K562 (cell line): ENCODE results near the gene ZNF620. TPM values are rescaled to one million over a fixed set of nuclear protein-coding genes. Genes with fewer than 3 reads are reported as not detected.

Experiments used
- BRD4 ChIP-seq: fragments of 200-600 bp; sonication (generic); IDR thresholded peaks from 2 replicates; pipeline ENCODE4 v1.6.1; 2017; ENCODE audit warnings: inconsistent platforms
- GATA2 ChIP-seq: sonication (generic); formaldehyde crosslinking; IDR thresholded peaks from 2 replicates; pipeline ENCODE4 v1.4.0; 2020; ENCODE audit warnings: mild to moderate bottlenecking, missing genetic modification reagents
- GATAD2A ChIP-seq: fragments of 450-650 bp; IDR thresholded peaks from 2 replicates; pipeline ENCODE4 v1.6.1; 2017
- HEY1 ChIP-seq: fragments of 250-450 bp; sonication (Bioruptor Pico); IDR thresholded peaks from 2 replicates; pipeline ENCODE4 v1.5.0; 2020; ENCODE audit warnings: mild to moderate bottlenecking, moderate library complexity, borderline replicate concordance
- KAT7 ChIP-seq: sonication (generic); formaldehyde crosslinking; IDR thresholded peaks from 2 replicates; pipeline ENCODE4 v1.8.0; 2022; ENCODE audit warnings: missing genetic modification reagents, mild to moderate bottlenecking, borderline replicate concordance
- KAT8 ChIP-seq: fragments of 450-650 bp; IDR thresholded peaks from 2 replicates; pipeline ENCODE4 v1.6.1; 2016; ENCODE audit warnings: low read depth, mild to moderate bottlenecking
- MEF2A ChIP-seq: IDR thresholded peaks from 2 replicates; pipeline ENCODE4 v1.6.1; 2011; ENCODE audit warnings: low read depth, mild to moderate bottlenecking, low read length, moderate library complexity; ENCODE audit not compliant: control insufficient read depth
- MYC ChIP-seq, 2 experiments: fragments of 250-450 bp in 1 of 2; sonication (Bioruptor Pico) in 1 of 2; IDR thresholded peaks; 2 replicates each; pipeline versions ENCODE4 v1.5.1 to v1.6.1; 2012 to 2021; ENCODE audit warnings: low read depth in 2 of 2, borderline replicate concordance in 1 of 2, improper control_type of control experiment in 1 of 2, low read length in 1 of 2, mild to moderate bottlenecking in 1 of 2, moderate library complexity in 1 of 2
- PCBP2 ChIP-seq: fragments of 200-400 bp; formaldehyde crosslinking; IDR thresholded peaks from 2 replicates; pipeline ENCODE4 v1.6.1; 2018; ENCODE audit warnings: low read length, low read depth, mild to moderate bottlenecking, moderate library complexity; ENCODE audit not compliant: poor library complexity, severe bottlenecking
- TAF1 ChIP-seq: IDR thresholded peaks from 2 replicates; pipeline ENCODE4 v1.6.1; 2011; ENCODE audit warnings: mild to moderate bottlenecking, low read length, moderate library complexity; ENCODE audit not compliant: insufficient read depth, control insufficient read depth, severe bottlenecking; ENCODE audit errors: extremely low read depth
- THRAP3 ChIP-seq: fragments of 450-650 bp; IDR thresholded peaks from 2 replicates; pipeline ENCODE4 v1.6.1; 2016; ENCODE audit warnings: mild to moderate bottlenecking, inconsistent platforms, borderline replicate concordance
- ZFP30 ChIP-seq: fragments of 250-450 bp; sonication (Bioruptor Pico); IDR thresholded peaks from 2 replicates; pipeline ENCODE4 v1.8.0; 2022; ENCODE audit warnings: moderate library complexity, mild to moderate bottlenecking, inconsistent platforms, borderline replicate concordance
- ZNF232 ChIP-seq: sonication (generic); formaldehyde crosslinking; IDR thresholded peaks from 2 replicates; pipeline ENCODE4 v1.8.0; 2022; ENCODE audit warnings: mild to moderate bottlenecking, missing genetic modification reagents
- ZNF316 ChIP-seq: fragments of 450-650 bp; IDR thresholded peaks from 2 replicates; pipeline ENCODE4 v1.6.1; 2016
- ZNF695 ChIP-seq: fragments of 450-650 bp; formaldehyde crosslinking; IDR thresholded peaks from 2 replicates; pipeline ENCODE4 v1.4.0; 2020; ENCODE audit warnings: mild to moderate bottlenecking, moderate library complexity
- ZNF707 ChIP-seq: fragments of 250-450 bp; sonication (Bioruptor Pico); conservative IDR thresholded peaks from 2 replicates; pipeline ENCODE4 v1.8.0; 2022; ENCODE audit warnings: inconsistent platforms, mild to moderate bottlenecking, moderate library complexity
- ZNF76 ChIP-seq: fragments of 250-450 bp; sonication (Bioruptor Pico); IDR thresholded peaks from 2 replicates; pipeline ENCODE4 v1.4.0; 2020; ENCODE audit warnings: mild to moderate bottlenecking, moderate library complexity, borderline replicate concordance
- polyA plus RNA-seq, 8 experiments: library from polyadenylated mRNA; depleted of rRNA in 4 of 8; stranded (reverse) in 5 of 8; unstranded in 3 of 8; fragments of >200 nt; fragmentation: Nextera tagmentation in 2 of 8; fragmentation: Illumina TruSeq in 1 of 8; extraction: Ambion mirVana in 2 of 8; extraction: Trizol in 1 of 8; gene quantifications; 2 replicates each; pipeline versions ENCODE4 v1.2.1 to v1.2.3, GENCODE V29; 2011 to 2014; ENCODE audit warnings: inconsistent platforms in 1 of 8, missing spikeins in 1 of 8
- total RNA-seq, 7 experiments: library from RNA; depleted of rRNA in 6 of 7; stranded (reverse); fragments of >200 nt in 6 of 7; fragmentation: Illumina TruSeq in 2 of 7; extraction: Trizol in 2 of 7; gene quantifications; 2 replicates each; pipeline versions ENCODE4 v1.2.1 to v1.2.3, GENCODE V29; 2011 to 2021; ENCODE audit warnings: low replicate concordance in 1 of 7
- TF ChIP-seq, protein P1 (sequence below): fragments of 450-650 bp; IDR thresholded peaks from one replicate; pipeline ENCODE4 v1.6.1; 2018; ENCODE audit warnings: mild to moderate bottlenecking, moderate library complexity; ENCODE audit not compliant: partially characterized antibody
- TF ChIP-seq, protein P2 (sequence below), 2 experiments: fragments of 150-350 bp in 1 of 2; IDR thresholded peaks; 2 replicates each; pipeline ENCODE4 v1.6.1; 2012 to 2016; ENCODE audit warnings: low read depth in 2 of 2, low read length in 2 of 2, mild to moderate bottlenecking in 1 of 2, moderate library complexity in 1 of 2
- TF ChIP-seq, protein P3 (sequence below): fragments of 250-450 bp; sonication (Bioruptor Pico); IDR thresholded peaks from 2 replicates; pipeline ENCODE4 v1.8.0; 2021; ENCODE audit warnings: borderline replicate concordance, mild to moderate bottlenecking, moderate library complexity; ENCODE audit not compliant: poor library complexity, severe bottlenecking

ZNF620 gene
- total and polyA plus RNA-seq, 9 of the 15 experiments (the other 6 are each of a cell fraction or from before 2014, with no cell fraction given) = 1.2 to 5.5 (median 3.3) TPM

DNA sequence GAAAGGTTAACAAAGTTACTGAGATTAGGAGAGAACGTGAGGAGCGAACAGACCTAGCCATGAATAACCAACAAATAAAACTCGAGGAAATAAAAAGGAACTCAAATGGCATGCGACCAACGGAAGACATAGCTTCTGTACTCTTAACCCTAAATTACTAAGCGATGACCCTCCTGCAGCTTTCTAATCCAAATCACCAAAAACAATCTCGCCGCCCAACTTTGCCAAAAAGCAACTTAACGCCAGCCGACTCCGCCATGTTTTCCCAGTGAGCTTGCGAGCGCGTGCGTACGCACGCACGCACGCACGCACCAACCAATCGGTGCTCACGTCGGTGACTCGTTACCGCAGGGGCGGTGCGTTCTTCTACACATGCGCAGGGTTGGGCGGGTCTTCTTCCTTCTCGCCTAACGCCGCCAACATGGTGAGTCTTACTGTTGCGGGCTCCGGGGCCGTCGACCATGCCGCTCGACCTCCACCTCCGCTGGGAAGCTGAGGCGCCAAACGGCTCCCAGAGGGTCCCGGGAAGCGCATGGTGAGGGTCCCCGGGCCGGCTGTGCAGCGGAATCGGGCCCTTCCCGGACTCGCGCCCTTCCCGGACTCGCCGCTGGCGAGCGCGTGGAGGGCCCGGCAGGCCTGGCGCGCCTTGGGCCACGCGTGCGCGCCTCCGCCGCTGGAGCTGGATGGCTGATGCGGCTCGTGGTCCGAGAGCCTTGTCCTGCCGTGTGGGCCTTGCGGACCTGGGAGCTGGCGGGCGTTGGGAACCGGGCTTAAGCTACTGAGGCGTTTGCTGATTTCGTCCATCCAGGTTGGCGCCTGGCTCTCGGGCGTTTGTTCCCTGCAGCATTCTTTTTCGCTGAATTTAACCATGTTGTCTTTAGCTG is 48.7 kb upstream of the ZNF620 start, which contains the start of gene RPL14 (continued):
- TF ChIP-seq, protein P1, sequence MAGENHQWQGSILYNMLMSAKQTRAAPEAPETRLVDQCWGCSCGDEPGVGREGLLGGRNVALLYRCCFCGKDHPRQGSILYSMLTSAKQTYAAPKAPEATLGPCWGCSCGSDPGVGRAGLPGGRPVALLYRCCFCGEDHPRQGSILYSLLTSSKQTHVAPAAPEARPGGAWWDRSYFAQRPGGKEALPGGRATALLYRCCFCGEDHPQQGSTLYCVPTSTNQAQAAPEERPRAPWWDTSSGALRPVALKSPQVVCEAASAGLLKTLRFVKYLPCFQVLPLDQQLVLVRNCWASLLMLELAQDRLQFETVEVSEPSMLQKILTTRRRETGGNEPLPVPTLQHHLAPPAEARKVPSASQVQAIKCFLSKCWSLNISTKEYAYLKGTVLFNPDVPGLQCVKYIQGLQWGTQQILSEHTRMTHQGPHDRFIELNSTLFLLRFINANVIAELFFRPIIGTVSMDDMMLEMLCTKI = no peak
- peak; percentile 98 for TF ChIP-seq TAF1
- peak; percentile 99 for TF ChIP-seq MYC (IDR thresholded peaks at IDR 0.05; ENCODE audit: low read depth, low read length)
- peak; percentile 88; the same call in 1 of the 2 replicates for TF ChIP-seq MYC (CRISPR knock-in tag; IDR thresholded peaks at IDR 0.05; ENCODE audit: borderline replicate concordance, low read depth)
- no peak for TF ChIP-seq ZFP30
- TF ChIP-seq GATA2 (CRISPR knock-in tag) = peak; percentile 34; the same call in 1 of the 2 replicates
- peak; percentile 3; the same call in 1 of the 2 replicates for TF ChIP-seq BRD4
- 0 out of 2 replicates have a peak, but pooled peaks have one; percentile 8 for TF ChIP-seq THRAP3
- no peak for TF ChIP-seq PCBP2
- no peak for TF ChIP-seq MEF2A
- TF ChIP-seq ZNF316 = no peak
- TF ChIP-seq KAT7 = peak; percentile 95; the same call in 1 of the 2 replicates
- TF ChIP-seq, protein P2, sequence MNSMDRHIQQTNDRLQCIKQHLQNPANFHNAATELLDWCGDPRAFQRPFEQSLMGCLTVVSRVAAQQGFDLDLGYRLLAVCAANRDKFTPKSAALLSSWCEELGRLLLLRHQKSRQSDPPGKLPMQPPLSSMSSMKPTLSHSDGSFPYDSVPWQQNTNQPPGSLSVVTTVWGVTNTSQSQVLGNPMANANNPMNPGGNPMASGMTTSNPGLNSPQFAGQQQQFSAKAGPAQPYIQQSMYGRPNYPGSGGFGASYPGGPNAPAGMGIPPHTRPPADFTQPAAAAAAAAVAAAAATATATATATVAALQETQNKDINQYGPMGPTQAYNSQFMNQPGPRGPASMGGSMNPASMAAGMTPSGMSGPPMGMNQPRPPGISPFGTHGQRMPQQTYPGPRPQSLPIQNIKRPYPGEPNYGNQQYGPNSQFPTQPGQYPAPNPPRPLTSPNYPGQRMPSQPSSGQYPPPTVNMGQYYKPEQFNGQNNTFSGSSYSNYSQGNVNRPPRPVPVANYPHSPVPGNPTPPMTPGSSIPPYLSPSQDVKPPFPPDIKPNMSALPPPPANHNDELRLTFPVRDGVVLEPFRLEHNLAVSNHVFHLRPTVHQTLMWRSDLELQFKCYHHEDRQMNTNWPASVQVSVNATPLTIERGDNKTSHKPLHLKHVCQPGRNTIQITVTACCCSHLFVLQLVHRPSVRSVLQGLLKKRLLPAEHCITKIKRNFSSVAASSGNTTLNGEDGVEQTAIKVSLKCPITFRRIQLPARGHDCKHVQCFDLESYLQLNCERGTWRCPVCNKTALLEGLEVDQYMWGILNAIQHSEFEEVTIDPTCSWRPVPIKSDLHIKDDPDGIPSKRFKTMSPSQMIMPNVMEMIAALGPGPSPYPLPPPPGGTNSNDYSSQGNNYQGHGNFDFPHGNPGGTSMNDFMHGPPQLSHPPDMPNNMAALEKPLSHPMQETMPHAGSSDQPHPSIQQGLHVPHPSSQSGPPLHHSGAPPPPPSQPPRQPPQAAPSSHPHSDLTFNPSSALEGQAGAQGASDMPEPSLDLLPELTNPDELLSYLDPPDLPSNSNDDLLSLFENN (IDR thresholded peaks at IDR 0.05; ENCODE audit: low read depth in 2 of 2, low read length in 2 of 2) = peak in 1 of 2 experiments; percentile 54; a peak in 1 of 4 replicates
- TF ChIP-seq ZNF232 (CRISPR knock-in tag) = peak; percentile 92
- TF ChIP-seq ZNF707 = no peak
- TF ChIP-seq GATAD2A = no peak; the same call in 1 of the 2 replicates
- TF ChIP-seq ZNF76 (CRISPR knock-in tag) = no peak
- TF ChIP-seq, protein P3, sequence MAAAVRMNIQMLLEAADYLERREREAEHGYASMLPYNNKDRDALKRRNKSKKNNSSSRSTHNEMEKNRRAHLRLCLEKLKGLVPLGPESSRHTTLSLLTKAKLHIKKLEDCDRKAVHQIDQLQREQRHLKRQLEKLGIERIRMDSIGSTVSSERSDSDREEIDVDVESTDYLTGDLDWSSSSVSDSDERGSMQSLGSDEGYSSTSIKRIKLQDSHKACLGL (CRISPR knock-in tag) = peak; percentile 67
- no peak for TF ChIP-seq ZNF695 (CRISPR knock-in tag)
- TF ChIP-seq KAT8 = no peak
- no peak for TF ChIP-seq HEY1 (CRISPR knock-in tag)
